NOMO-1 treated with DMSO at 0.1 percent for 48 hours (cell line): Measurements from ENCODE around the gene TTLL11.
A peak's percentile ranks its signal among the peaks of the same experiment; 100 is the strongest.

Source experiments
- DNase-seq: peaks from one replicate; lab custom pipeline; 2025; ENCODE audit not compliant: unreplicated experiment; lab: John Stamatoyannopoulos, UW

The TTLL11 gene

GRCh38 chr9:121979736-121980135 is 113.4 kb downstream of the TTLL11 start:
- DNase-seq = no peak

- no peak for DNase-seq
Measured at GRCh38 chr9:121976751-121977150, 116.4 kb downstream of the TTLL11 start.

- DNase-seq = no peak
Measured at GRCh38 chr9:121975801-121976277, 117.3 kb downstream of the TTLL11 start.

GRCh38 chr9:121974421-121974820 is 118.7 kb downstream of the TTLL11 start:
- DNase-seq = no peak

GRCh38 chr9:121972501-121972981 is 120.6 kb downstream of the TTLL11 start:
- DNase-seq = no peak

- no peak for DNase-seq
Measured at GRCh38 chr9:121968056-121968455, 125.1 kb downstream of the TTLL11 start.

- DNase-seq = no peak
Measured at GRCh38 chr9:121966706-121967105, 126.4 kb downstream of the TTLL11 start.

- DNase-seq = peak; percentile 17
Measured at GRCh38 chr9:121963528-121963995, 129.5 kb downstream of the TTLL11 start.

GRCh38 chr9:121962421-121962820 is 130.7 kb downstream of the TTLL11 start:
- no peak for DNase-seq

- DNase-seq = no peak
Measured at GRCh38 chr9:121960665-121961064, 132.4 kb downstream of the TTLL11 start.

- DNase-seq = no peak
Measured at GRCh38 chr9:121958530-121958929, 134.6 kb downstream of the TTLL11 start.

GRCh38 chr9:121956808-121957207 is 136.3 kb downstream of the TTLL11 start:
- DNase-seq = no peak

- no peak for DNase-seq
Measured at GRCh38 chr9:121955649-121956048, 137.5 kb downstream of the TTLL11 start.

- DNase-seq = no peak
Measured at GRCh38 chr9:121954477-121955140, 138.5 kb downstream of the TTLL11 start.

GRCh38 chr9:121952611-121953010 is 140.5 kb downstream of the TTLL11 start:
- DNase-seq = no peak

GRCh38 chr9:121950866-121951265 is 142.2 kb downstream of the TTLL11 start:
- DNase-seq = no peak

- DNase-seq = no peak
Measured at GRCh38 chr9:121950441-121950840, 142.7 kb downstream of the TTLL11 start.

- DNase-seq = no peak
Measured at GRCh38 chr9:121949766-121950165, 143.3 kb downstream of the TTLL11 start.

GRCh38 chr9:121949364-121949763 is 143.7 kb downstream of the TTLL11 start:
- DNase-seq = no peak

- DNase-seq = no peak
Measured at GRCh38 chr9:121947775-121948174, 145.3 kb downstream of the TTLL11 start.

GRCh38 chr9:121946465-121946864 is 146.6 kb downstream of the TTLL11 start:
- no peak for DNase-seq

- DNase-seq = no peak
Measured at GRCh38 chr9:121945849-121946248, 147.3 kb downstream of the TTLL11 start.

GRCh38 chr9:121945281-121945680 is 147.8 kb downstream of the TTLL11 start:
- DNase-seq = no peak
